HG03064 (cell line): ENCODE data around the gene HERPUD1.

ENCODE experiments used
- ATAC-seq: cut with Tn5 transposase; IDR thresholded peaks from one replicate; pipeline ENCODE4 v1.9.1; 2021; ENCODE audit warnings: low read depth; ENCODE audit not compliant: unreplicated experiment

Gene HERPUD1

GRCh38 chr16:56910654-56911539 lies 21.0 kb upstream of the HERPUD1 start:
- ATAC-seq, result no peak

GRCh38 chr16:56911771-56912571 lies 20.0 kb upstream of the HERPUD1 start:
- peak; percentile 60 for ATAC-seq

- no peak for ATAC-seq
Measured at GRCh38 chr16:56912746-56913708, 18.9 kb upstream of the HERPUD1 start.

GRCh38 chr16:56914896-56915295 lies 17.0 kb upstream of the HERPUD1 start:
- ATAC-seq, result no peak

GRCh38 chr16:56915336-56916119 lies 16.4 kb upstream of the HERPUD1 start:
- ATAC-seq, result no peak

- ATAC-seq, result peak; percentile 50
Measured at GRCh38 chr16:56916571-56917403, 15.2 kb upstream of the HERPUD1 start.

- ATAC-seq, result no peak
Measured at GRCh38 chr16:56918467-56919012, 13.4 kb upstream of the HERPUD1 start.

- ATAC-seq, result no peak
Measured at GRCh38 chr16:56919099-56919800, 12.7 kb upstream of the HERPUD1 start.

- ATAC-seq, result no peak
Measured at GRCh38 chr16:56921571-56921970, 10.4 kb upstream of the HERPUD1 start.

GRCh38 chr16:56923481-56924091 lies 8.4 kb upstream of the HERPUD1 start:
- ATAC-seq, result no peak

- no peak for ATAC-seq
Measured at GRCh38 chr16:56927471-56927870, 4.5 kb upstream of the HERPUD1 start.

- ATAC-seq, result no peak
Measured at GRCh38 chr16:56929639-56930038, 2.3 kb upstream of the HERPUD1 start.

GRCh38 chr16:56930486-56931270 lies 1.3 kb upstream of the HERPUD1 start:
- ATAC-seq, result no peak

- ATAC-seq, result peak; percentile 25
Measured at GRCh38 chr16:56931271-56931891, 561 bp upstream of the HERPUD1 start.

- ATAC-seq, result peak; percentile 21
Measured at GRCh38 chr16:56932721-56933619, 1.0 kb downstream of the HERPUD1 start.
